SK-N-MC (cell line): ENCODE measurements around the gene PFDN4.

ENCODE experiments used
- DNase-seq: peaks from one replicate; pipeline ENCODE4 v3.0.0-alpha.2; 2011; ENCODE audit warnings: low read depth, low spot score
- H3K27ac ChIP-seq: fragments of 200-600 bp; sonication (generic); 2 replicates; pipeline ENCODE4 v1.5.1; 2016; ENCODE audit warnings: mixed run types
- H3K36me3 ChIP-seq: fragments of 200-600 bp; sonication (generic); 2 replicates; pipeline ENCODE4 v1.6.1; 2017; ENCODE audit warnings: antibody characterized with exemption, low read length, mixed read lengths; ENCODE audit not compliant: insufficient read depth
- H3K4me3 ChIP-seq: fragments of 200-600 bp; sonication (generic); 2 replicates; pipeline ENCODE4 v1.5.1; 2016
- H3K9ac ChIP-seq: fragments of 200-600 bp; sonication (generic); 2 replicates; pipeline ENCODE4 v1.8.0; 2017; ENCODE audit warnings: mixed run types, mixed read lengths; ENCODE audit not compliant: insufficient read length
- H3K9me3 ChIP-seq: fragments of 200-600 bp; sonication (generic); 2 replicates; pipeline ENCODE4 v1.6.1; 2017; ENCODE audit warnings: low read depth, mild to moderate bottlenecking, antibody characterized with exemption, low read length, moderate library complexity, mixed read lengths
- EZH2 ChIP-seq: fragments of 200-600 bp; sonication (generic); IDR thresholded peaks from one replicate; pipeline ENCODE4 v1.6.1; 2017; ENCODE audit warnings: antibody characterized with exemption
- FOXP2 ChIP-seq: optimal IDR thresholded peaks from 2 replicates; pipeline ENCODE3; 2011; ENCODE audit warnings: mild to moderate bottlenecking, moderate library complexity; ENCODE audit not compliant: insufficient read depth; ENCODE audit errors: extremely low read length, control extremely low read depth
- POLR2AphosphoS5 ChIP-seq: IDR thresholded peaks from 2 replicates; pipeline ENCODE4 v1.6.1; 2012; ENCODE audit warnings: mild to moderate bottlenecking, low read depth, low read length, borderline replicate concordance

Gene PFDN4

DNA sequence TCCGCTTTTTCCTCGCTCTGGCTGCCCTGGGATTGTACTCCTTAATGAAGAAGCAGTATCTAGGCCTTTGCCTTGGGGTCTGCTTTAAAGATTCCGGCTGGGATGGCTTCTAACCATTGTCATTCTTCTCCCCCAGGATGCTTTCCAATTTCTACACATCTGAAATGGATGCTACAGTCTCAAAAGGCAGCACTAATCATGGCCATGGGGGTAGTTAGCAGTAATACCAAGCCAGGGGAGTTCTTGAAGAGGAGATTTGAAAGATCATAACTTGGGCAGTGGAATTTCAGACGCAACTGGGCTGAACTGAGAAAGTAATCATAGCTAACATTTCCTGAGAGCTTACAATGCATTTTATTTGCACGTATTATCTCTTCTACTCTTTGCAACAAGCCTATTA, 3.4 kb upstream of the PFDN4 start:
- H3K9ac ChIP-seq, result no peak overlapping the region
- no peak overlapping the region for H3K4me3 ChIP-seq
- no peak for DNase-seq
- no peak overlapping the region for H3K27ac ChIP-seq
- H3K36me3 ChIP-seq, result no peaks in the 10 kb centered on the region
- TF ChIP-seq POLR2AphosphoS5 (no peak), EZH2 (no peak), FOXP2 (no peak)
- no peaks in the 10 kb centered on the region for H3K9me3 ChIP-seq

DNA sequence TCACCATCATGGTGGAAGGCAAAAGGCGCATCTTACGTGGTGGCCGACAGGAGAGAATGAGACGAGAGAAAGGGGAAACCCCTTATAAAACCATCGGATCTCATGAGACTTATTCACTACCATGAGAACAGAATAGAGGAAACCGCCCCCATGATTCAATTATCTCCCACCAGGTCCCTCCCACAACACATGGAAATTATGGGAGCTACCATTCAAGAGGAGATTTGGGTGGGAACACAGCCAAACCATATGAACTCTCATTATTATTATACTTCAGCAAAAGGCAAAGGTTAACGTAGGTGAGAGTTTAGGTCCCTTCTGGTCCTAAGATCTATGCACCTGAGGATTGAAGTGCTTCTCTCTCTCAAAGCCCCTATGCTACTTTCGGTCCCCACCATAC, 2.4 kb upstream of the PFDN4 start:
- H3K27ac ChIP-seq, result 0 out of 2 replicates have a peak overlapping the region, but pooled peaks have one; percentile 14
- peaks cover 6% of the 10 kb centered on the region; the same call in 1 of the 2 replicates for H3K36me3 ChIP-seq
- no peak overlapping the region for H3K4me3 ChIP-seq
- TF ChIP-seq EZH2 (no peak), FOXP2 (no peak), POLR2AphosphoS5 (no peak)
- H3K9me3 ChIP-seq, result no peaks in the 10 kb centered on the region
- DNase-seq, result no peak
- H3K9ac ChIP-seq, result no peak overlapping the region

- Histone ChIP-seq H3K9me3 (no peaks in the 10 kb centered on the region), H3K9ac (peak overlapping the region; percentile 99), H3K4me3 (peak overlapping the region; percentile 93), H3K27ac (no peak overlapping the region), H3K36me3 (peaks cover 22% of the 10 kb centered on the region)
- DNase-seq, result no peak
- no peak for TF ChIP-seq EZH2
- TF ChIP-seq FOXP2, result no peak
Observed at GRCh38 chr20:54207053-54207742, 689 bp upstream of the PFDN4 start.

GRCh38 chr20:54208548-54209176, 775 bp downstream of the PFDN4 start:
- peak overlapping the region; percentile 93 for H3K4me3 ChIP-seq
- DNase-seq, result no peak
- no peaks in the 10 kb centered on the region for H3K9me3 ChIP-seq
- TF ChIP-seq EZH2 (no peak), FOXP2 (no peak), POLR2AphosphoS5 (no peak)
- peak overlapping the region; percentile 99 for H3K9ac ChIP-seq
- peaks cover 34% of the 10 kb centered on the region for H3K36me3 ChIP-seq
- no peak overlapping the region for H3K27ac ChIP-seq

GRCh38 chr20:54209216-54209813, 1.4 kb downstream of the PFDN4 start:
- H3K27ac ChIP-seq, result no peak overlapping the region
- no peak for DNase-seq
- peak overlapping the region; percentile 93 for H3K4me3 ChIP-seq
- no peaks in the 10 kb centered on the region for H3K9me3 ChIP-seq
- H3K9ac ChIP-seq, result peak overlapping the region; percentile 99
- TF ChIP-seq FOXP2 (no peak), POLR2AphosphoS5 (no peak), EZH2 (no peak)
- peaks cover 34% of the 10 kb centered on the region for H3K36me3 ChIP-seq

DNA sequence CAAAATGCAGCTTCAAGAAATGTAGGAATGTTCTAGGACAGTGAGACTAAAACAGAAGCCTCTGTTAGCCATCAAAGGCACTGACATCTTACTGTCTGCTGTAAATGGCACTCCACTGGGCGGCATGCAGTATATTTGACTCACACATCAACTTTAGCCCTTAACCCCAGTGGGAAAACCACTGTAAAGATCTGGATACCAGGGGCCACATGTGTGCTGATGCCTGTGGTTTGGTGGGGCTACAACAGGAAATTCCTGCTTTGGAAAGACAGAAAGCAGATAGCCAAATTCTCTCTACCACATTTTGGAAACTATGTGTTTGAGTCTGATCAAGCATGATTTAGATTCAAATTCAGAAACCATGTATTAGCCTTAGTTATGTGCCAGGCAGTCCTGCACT, 4.3 kb downstream of the PFDN4 start:
- Histone ChIP-seq H3K9ac (no peak overlapping the region), H3K4me3 (no peak overlapping the region), H3K27ac (0 out of 2 replicates have a peak overlapping the region, but pooled peaks have one; percentile 7), H3K9me3 (no peaks in the 10 kb centered on the region), H3K36me3 (peaks cover 59% of the 10 kb centered on the region)
- TF ChIP-seq EZH2 (no peak), FOXP2 (no peak), POLR2AphosphoS5 (no peak)
- DNase-seq, result no peak

DNA sequence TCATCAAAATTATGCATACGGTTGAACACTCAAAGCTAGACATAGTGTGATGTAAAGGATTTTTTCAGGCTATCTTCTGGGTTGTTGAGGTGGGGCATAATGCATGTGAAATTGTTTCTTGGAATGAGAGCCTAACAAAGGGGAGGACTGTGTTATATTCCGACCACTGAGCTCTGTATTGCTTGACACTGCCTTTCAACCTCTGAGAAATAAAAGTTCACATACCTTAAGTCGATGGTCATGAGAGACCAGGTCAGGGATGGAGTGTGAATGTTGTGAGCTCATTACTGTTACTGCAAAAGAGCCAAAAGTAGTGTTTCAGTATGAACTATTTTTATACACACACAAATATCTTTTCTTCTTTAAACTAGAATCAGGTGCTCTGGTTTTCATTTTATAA, 5.0 kb downstream of the PFDN4 start:
- Histone ChIP-seq H3K9me3 (no peaks in the 10 kb centered on the region), H3K9ac (no peak overlapping the region), H3K27ac (no peak overlapping the region), H3K36me3 (peaks cover 65% of the 10 kb centered on the region), H3K4me3 (no peak overlapping the region)
- TF ChIP-seq POLR2AphosphoS5 (no peak), EZH2 (no peak), FOXP2 (no peak)
- DNase-seq, result no peak

GRCh38 chr20:54214566-54214965, 6.7 kb downstream of the PFDN4 start:
- H3K9me3 ChIP-seq, result no peaks in the 10 kb centered on the region
- TF ChIP-seq FOXP2 (no peak), EZH2 (no peak), POLR2AphosphoS5 (no peak)
- no peak overlapping the region for H3K4me3 ChIP-seq
- no peak overlapping the region for H3K9ac ChIP-seq
- H3K36me3 ChIP-seq, result peaks cover 70% of the 10 kb centered on the region
- no peak overlapping the region for H3K27ac ChIP-seq
- DNase-seq, result no peak
